ENCODE results near the gene ARHGAP27.

ARHGAP27 gene

DNA sequence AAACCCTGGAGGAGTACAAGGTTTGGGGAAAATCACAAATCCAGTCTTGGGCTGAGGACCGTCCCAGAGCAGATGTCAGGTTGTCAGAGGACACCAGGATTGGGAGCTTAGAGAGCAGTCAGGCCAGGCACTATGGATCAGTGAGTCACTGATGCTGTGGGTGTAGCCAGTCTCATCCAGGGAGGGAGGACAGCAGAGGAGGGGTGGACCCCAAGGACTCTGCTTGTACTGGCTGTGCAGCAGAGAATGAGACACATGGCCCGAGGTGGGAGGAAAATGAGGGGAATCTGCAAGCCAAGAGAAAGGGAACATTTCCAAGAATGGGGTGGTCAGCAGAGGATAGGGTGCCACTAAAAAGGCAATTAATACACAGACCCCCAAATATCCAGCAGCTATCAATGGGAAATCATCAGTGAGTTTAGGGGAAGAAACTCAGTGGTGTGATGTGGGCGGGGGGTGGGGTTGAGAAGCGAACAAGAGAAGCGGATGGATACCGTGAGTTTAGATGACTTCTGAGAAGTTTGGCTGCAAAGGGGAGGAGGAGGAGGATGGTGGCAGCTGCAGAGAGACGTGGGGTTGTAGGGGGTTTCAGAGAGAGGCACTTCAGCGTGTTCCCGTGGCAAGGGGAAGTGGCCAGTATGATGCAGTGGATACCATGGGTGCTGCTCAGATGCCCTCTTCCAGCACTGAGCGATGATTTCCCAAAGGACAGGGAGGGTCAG lies 43.9 kb downstream of the ARHGAP27 start:
- FAIRE-seq (peak; percentile 77), DNase-seq (ENCODE audit: insufficient read length, low spot score) (no peak)

DNA sequence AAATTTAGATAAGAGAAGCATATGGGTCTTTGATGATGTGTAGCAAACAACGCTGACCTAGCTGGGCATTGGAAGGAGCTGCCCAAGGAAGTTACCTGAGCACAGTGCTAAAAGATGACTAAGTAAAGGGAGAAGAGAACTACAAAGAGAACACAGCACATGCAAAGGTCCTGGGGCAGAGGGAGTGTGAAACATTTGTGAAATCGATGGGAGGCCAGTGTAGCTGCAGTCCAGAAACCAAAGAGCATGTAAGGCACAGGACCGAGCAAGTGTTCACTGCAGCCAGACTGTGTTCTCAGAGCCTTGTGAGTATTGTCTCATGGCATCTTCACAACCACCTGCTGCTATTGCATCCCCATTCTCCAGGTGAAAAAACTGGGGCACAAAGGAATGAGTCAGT lies 44.9 kb downstream of the ARHGAP27 start:
- no peak for DNase-seq (ENCODE audit: insufficient read length, low spot score)
- FAIRE-seq, result no peak

DNA sequence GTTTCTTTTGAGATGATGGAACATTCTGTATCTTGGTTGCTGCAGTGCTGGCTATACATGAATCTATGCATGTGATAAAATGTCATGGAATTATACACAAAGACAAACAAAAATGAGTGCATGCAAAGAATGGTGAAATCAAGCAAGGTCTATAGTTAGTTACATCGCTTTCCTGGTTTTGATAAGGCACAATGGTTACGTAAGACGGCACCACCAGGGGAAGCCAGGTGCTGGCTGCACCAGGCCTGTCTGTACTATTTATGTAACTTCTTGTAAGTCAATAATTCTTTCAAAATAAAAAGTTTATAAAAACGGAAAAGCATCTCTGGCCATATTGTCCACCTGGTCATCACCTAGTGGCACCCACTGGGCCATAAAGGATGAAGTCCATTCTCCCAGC lies 46.5 kb downstream of the ARHGAP27 start:
- no peak for DNase-seq (ENCODE audit: insufficient read length, low spot score)
- peak; percentile 9 for FAIRE-seq

DNA sequence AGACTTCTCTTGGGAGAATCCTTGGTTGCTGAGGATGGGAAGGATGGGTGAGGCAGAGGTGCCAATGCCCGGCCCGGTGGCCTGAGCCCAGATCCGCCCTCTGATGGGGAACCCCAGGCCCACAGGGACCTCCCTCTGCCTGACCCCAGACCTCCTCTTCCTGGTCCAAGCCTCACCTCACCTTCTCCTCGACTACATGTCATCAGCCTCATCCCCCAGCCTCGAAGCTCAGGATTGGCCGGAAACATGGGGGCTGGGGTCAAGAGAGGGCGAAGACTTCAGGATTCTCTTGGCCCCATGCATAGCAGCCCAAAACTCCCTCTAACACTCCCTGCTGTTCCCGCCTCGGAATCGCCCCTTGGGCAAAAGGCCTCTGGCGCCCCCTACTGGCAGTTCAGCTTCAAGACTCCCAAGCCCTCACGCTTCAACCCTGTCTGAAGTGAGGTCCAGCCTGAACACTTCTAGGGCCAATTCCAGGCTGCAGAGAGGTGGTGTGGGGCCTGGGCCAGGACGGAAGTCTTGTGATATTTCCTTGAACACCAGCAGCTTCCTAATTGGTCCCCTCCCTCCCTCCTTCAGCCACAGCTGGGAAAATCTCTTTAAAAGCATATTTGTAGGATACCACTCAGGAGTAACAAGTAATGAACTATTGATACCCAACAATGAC lies 47.2 kb downstream of the ARHGAP27 start:
- peak; percentile 95 for FAIRE-seq

DNA sequence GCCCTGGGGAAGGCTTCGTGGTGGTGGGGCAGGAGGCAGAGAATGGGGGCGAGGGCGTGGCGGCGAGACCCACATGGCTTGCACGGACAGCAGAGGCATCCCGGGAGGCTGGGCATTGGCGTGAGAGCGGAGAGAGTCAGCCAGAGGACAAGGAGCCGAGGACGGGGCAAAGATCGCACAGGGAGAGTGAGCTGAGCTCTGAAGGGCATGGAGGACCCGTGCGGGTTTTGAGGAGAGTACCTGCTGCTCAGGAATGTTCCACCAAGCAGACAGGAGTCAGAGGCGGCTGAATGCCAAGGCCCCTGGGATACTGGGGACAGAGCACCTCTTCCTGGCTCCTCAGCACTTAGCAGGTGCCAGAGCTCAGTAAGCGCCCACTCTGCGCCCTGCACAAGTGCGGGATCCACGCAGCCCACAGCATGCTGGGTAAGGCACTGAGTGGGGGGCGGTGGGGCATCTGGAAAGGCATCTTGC lies 47.8 kb downstream of the ARHGAP27 start:
- FAIRE-seq, result no peak
- no peak for DNase-seq (ENCODE audit: insufficient read length, low spot score)

More for the DNA sequence above, 47.2 kb downstream of the ARHGAP27 start:
- peak; percentile 95 for DNase-seq (ENCODE audit: insufficient read length, low spot score)

DNA sequence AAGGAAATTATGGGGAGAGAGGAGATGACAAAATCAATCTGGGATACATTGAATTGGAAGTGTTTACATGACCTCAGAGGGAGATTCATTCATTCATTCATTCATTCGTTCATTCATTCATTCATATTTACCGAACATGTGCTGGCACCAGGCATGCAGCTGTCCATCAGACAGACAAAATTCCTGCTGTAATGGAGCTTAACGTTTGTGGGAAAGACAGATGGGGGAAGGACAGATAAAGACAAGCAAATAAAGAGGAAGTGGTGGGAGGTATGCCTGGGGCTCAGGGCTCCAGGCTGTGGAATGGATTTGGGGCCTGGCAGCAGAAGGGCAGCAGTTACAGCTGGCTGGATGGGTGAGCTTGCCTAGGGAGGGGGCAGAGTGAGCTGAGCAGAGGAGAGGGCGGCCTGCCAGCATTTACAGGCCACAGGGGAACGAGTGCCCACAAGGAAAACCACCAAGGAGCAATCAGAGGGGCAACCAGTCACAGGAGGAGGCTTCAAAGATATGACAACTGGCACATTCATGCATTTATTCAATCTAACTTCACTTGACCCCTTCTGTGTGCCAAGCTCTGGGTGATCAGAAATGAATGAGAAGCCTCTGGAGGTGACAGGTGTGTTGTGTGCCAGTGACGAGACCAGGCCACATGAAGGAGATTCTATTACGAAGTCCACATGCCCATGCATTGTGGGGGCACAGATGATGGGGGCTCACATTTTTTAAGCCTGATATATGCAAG lies 48.5 kb downstream of the ARHGAP27 start:
- FAIRE-seq (peak; percentile 71), DNase-seq (ENCODE audit: insufficient read length, low spot score) (no peak)

DNA sequence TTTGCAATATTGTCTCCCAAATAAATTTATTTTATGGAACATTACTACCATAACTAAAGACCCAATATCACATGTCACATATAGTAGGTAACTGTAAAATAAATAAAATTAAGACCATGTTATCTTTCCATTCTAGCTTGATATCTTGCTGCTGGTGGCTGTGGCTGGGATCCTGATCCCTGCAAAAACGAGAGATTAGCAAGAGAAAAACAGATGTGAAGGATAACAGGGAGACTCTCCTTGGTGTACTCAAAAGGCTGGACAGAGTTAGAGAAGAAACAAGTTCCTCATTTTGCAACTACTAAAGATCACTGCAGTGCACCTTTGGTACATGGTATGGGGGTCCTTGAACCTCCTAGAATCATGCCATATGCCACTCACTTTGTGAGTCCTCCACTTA lies 49.7 kb downstream of the ARHGAP27 start:
- no peak for FAIRE-seq
- DNase-seq (ENCODE audit: insufficient read length, low spot score), result no peak

DNA sequence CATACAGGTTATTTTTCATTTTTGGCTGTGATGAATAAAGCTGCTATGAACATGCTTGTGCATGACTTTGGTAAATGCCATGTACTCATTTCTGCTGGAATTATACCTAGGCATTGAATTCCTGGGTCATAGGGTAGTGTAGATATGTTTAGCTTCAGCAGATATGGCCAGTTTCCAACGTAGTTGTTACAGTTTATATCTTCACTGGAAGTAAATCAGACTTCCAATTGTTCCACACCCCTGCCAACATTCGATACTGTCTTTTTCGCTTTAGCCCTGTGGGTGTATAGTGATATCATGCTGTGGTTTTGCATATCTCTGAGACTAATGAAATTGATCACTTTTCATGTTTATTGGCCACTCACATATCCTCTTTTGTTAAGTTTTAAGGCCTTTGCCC lies 50.4 kb downstream of the ARHGAP27 start:
- FAIRE-seq (peak; percentile 81), DNase-seq (ENCODE audit: insufficient read length, low spot score) (no peak)

DNA sequence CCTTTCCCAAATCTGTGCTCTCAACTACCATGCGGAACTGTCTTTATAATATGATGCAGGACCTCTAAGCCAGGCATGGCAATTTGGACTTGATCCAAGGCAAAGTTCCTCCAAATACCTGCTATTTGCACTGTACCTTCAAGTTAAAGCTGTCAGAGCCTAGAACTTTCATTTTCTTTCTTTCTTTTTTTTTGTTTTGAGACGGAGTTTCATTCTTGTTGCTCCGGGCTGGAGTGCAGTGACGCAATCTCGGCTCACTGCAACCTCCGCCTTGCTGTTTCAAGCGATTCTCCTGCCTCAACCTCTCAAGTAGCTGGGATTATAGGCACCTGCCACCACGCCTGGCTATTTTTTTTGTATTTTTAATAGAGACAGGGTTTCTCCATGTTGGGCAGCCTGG lies 51.7 kb downstream of the ARHGAP27 start:
- FAIRE-seq (no peak), DNase-seq (ENCODE audit: insufficient read length, low spot score) (no peak)

DNA sequence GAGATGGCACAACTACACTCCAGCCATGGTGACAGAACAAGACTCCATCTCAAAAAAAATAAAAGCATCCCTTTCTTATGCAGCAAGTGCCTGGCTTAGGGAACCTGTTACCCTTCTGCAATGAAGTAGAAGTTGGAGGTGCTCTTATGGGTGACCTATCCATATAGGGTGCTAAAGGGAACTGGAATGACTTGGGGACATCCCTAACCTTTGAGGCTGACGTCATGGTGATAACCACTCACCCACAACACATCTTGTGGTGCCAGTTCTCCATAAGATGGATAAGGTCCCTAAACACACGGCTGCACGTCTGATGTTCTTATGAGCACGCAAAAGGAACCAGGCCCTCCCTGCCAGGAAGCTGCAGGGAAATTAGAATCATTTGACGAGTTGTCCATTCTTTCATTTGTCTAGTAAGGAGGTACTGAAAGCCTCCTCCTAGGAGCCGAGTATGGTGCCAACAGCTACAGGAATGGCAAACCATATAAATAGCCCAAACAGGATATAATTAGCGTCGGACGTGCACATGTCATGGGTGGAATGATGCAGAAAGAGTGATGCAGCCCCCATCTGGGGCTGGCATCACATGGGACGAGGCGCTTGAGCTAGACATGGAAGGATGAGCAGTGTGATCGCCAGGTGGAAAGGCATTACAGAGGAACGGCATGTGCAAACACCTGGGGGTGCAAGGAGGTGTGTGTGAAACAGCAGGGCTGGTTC lies 52.5 kb downstream of the ARHGAP27 start:
- peak; percentile 64 for FAIRE-seq
- DNase-seq (ENCODE audit: insufficient read length, low spot score), result no peak

DNA sequence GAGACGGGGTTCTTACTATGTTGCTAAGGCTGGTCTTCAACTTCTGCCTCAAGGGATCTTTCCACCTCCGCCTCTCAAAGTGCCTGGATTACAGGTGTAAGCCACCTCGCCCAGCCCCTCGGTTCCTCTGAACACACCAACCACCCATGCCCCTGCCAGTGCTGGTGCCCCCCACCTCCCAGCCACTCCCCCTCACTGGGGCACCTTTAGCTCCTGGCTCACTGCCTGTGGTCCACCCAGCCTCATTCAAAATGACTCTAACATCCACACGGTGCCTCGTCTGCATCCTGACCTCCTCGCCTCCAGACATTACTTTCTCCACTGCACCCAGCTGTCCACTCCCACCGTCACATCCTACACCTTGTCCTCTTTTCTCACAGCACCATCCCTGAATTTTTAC lies 55.3 kb downstream of the ARHGAP27 start:
- DNase-seq (ENCODE audit: insufficient read length, low spot score) (no peak), FAIRE-seq (no peak)

DNA sequence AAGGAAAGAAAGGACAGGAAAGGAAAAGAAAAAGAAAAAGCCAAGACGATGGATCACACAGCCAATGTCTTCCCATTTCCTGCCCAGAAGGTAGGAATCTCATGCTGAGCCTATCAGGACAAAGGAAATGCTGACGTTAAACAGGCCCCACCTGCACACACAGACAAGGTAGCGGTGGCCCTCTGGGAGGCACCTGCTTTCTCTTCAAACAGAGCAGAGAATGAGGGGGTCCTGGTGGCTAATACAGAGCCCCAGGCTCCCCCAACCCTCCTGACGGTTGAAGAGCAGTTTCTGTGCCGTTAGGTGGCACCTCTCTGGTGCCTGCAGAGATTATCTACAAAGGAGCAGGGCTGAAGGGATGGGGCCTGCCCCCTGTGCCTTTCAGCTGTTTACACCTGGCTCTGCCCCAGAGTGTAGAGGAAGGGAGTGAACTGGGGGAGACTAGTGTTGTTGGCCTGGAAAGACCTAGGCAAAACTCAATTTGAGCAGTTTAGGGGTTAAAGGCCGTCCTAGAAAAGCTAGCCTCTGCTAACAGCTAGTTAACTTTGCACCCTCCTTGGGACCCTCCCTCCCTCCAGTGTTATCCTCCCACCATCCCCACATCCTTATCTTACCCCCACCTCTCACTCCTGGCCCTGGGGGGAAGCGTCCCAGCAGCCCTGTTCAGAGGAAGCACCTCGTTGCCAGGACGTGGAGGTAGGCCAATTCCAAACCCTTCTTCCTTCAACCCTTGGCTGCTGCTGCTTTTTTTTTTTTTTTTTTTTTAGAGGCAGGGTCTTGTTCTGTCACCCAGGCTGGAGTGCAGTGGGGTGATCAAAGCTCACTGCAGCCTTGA lies 56.3 kb downstream of the ARHGAP27 start:
- no peak for DNase-seq (ENCODE audit: insufficient read length, low spot score)

DNA sequence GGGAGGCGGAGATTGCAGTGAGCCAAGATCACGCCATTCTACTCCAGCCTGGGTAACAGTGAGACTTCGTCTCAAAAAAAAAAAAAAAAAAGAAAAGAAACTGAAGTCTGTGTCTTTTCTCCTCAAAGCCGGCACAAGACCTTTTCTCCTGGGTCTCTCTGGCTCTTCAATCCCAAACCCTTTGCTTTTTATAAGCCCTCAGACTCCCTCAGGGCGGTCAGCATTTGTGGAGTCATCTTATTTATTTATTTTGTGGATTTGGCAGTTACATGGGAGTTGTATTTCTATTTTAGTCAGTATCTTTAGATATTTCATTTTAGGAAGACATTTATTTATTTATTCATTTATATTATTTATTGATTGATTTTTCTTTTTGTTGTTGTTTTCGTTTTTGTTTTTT lies 58.2 kb downstream of the ARHGAP27 start:
- DNase-seq (ENCODE audit: insufficient read length, low spot score), result no peak
- no peak for FAIRE-seq

More for the DNA sequence above, 56.3 kb downstream of the ARHGAP27 start:
- FAIRE-seq, result no peak

DNA sequence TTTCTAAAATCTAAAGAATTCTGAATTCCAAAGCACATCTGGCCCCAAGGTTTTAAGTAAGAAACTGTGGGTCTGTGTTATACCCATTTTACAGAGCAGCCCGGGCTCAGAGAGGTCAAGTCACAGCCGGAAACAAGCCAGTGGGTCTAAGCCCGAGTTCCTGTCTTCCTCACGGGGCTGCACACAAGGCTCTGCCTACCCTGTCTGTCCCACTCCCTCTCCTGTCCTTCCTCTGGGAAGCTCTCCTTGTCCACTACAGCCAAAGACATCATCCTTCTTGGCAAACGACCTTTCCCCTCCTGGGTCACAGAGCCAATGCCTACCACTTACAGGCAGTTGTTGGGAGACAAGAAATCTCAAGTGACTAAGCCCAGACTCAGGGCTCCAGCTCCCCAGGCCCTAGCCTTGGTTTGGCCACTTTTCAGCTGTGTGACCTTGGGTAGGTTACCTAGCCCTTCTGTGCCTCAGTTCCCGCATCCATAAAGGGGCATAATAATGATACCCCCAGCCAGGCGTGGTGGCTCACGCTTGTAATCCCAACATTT lies 60.3 kb downstream of the ARHGAP27 start:
- FAIRE-seq (peak; percentile 71), DNase-seq (ENCODE audit: insufficient read length, low spot score) (no peak)

DNA sequence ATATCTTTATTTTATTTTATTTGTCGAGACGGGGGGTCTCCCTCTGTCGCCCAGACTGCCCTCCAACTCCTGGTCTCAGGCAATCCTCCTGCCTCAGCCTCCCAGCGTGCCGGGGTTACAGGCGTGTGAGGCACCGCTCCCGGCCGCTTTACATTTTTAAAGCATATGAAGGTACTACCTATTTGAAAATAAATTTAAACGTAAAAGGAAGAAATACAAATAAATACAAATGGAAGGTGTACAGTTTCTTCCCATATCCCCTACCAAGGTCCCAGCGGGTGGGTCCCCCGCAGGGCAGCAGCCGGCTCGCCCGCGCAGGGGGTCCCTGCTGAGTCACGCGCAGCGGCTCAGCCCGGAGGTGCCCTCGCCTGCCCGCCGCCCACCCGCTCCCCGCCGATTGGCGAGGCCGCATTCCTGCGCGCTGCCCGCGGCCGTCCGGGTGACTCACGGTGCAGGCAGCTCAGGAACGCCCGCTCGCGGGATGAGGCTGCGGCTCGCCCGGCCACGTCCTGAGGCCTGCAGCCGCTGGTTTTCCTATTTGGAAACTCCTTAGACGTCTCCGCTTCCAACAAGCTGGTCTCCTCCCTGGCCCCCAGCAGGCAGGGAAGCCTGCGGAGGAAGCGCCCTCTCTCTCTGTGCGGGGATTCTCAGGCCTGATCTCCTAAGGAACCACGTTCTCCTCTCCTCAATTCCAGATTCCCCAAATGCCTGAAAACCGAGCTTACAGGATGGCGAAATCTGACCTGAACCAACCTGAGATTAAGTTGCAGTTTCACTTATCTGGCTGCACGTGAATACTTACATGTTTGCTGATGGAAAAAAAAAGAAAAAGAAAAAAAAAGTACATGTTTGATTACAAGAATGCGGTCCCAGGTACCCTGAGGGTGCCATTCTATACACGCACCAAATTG lies 61.0 kb downstream of the ARHGAP27 start:
- peak; percentile 99 for FAIRE-seq
- DNase-seq (ENCODE audit: insufficient read length, low spot score), result peak; percentile 97

DNA sequence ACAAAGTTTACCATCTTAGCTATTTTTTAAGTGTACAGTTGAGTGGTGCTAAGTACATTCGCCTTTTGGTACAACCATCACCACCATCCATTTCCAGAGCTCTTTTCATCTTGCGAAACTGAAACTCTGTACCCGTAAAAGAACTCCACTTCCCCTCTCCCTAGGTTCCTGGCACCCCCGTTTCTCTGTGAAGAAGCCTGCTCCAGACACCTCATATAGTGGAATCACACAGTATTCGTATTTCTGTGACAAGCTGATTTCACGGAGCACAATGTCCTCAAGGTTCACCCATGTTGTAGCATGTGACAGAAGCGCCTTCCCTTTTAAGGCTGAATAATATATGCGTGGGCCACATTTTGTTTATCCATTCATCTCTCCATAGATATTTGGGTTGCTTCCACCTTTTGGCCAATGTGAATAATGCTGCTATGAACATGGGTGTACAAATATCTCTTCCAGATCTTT lies 61.7 kb downstream of the ARHGAP27 start:
- DNase-seq (ENCODE audit: insufficient read length, low spot score), result no peak
- FAIRE-seq, result peak; percentile 13

DNA sequence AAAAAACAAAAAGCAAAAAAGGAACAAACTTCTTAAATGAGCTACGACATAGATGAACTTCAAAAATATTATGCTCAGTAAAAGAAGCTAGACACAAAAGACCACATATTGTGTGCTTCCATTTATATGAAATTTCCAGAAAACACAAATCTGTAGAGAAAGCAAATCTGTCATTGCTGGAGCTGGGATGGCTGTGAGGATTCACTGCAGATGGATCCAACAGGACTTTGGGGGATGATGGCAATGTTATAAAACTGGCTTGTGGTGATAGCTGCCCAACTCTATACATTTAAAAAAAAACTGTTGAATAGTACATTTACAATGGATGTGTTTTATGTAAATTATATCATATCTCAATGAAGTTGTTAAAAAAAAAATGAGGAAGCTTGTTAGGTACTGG lies 63.2 kb downstream of the ARHGAP27 start:
- FAIRE-seq, result no peak
- no peak for DNase-seq (ENCODE audit: insufficient read length, low spot score)

DNA sequence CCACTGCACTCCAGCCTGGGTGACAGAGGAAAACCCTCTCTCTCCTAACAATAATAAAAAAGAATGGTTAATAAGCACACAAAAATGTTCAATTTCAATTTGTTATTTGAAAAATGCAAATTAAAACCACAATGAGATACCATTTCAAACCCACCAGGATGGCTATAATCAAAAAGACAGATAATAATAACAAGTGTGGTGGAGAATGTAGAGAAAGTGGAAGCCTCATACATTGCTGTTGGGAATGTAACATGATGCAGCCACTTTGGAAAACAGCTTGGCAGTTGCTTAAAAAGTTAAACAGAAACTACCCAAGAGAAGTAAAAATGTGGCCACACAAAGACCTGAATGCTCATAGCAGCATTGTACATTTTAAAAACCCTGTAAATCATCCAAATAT lies 64.0 kb downstream of the ARHGAP27 start:
- DNase-seq (ENCODE audit: insufficient read length, low spot score) (no peak), FAIRE-seq (peak; percentile 26)

DNA sequence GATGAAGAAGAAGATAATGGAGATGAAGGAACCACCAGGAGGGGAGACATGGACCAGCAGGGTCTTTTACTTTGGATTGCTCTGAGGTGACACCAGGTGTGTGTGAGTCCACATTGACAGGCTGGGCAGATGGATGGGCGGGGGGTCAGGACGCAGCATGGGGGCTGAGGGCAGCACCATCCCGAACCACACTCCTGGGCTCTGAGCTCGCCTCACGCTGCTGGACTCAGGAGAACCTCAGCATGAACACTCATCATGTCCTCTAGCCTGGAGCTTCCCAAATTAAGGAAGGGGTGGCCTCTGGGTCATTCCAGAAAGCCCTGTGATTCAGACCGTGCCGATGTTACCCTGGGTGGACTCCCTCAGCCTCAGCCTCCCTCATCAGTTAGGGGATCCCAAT lies 65.5 kb downstream of the ARHGAP27 start:
- peak; percentile 74 for FAIRE-seq
- DNase-seq (ENCODE audit: insufficient read length, low spot score), result no peak

Measured in HTR-8/SVneo (cell line).